Ishikawa (cell line): ENCODE data around the gene RPS6KA2.

Source experiments
- CEBPB ChIP-seq: IDR thresholded peaks from 2 replicates; pipeline ENCODE4 v1.6.1; 2012
- CREB1 ChIP-seq: IDR thresholded peaks from 2 replicates; pipeline ENCODE4 v1.6.1; 2012; ENCODE audit warnings: low read depth
- EGR1 ChIP-seq: IDR thresholded peaks from 2 replicates; pipeline ENCODE4 v1.6.1; 2012
- EP300 ChIP-seq: IDR thresholded peaks from 2 replicates; pipeline ENCODE4 v1.6.1; 2012; ENCODE audit warnings: borderline replicate concordance
- FOXM1 ChIP-seq: IDR thresholded peaks from 2 replicates; pipeline ENCODE4 v1.6.1; 2012; ENCODE audit warnings: low read depth, borderline replicate concordance
- NFIC ChIP-seq: IDR thresholded peaks from 2 replicates; pipeline ENCODE4 v1.6.1; 2012
- RAD21 ChIP-seq: IDR thresholded peaks from 2 replicates; pipeline ENCODE4 v1.6.1; 2012; ENCODE audit warnings: low read depth
- TAF1 ChIP-seq: IDR thresholded peaks from 2 replicates; pipeline ENCODE4 v1.6.1; 2012; ENCODE audit warnings: low read depth, mild to moderate bottlenecking
- TCF12 ChIP-seq: IDR thresholded peaks from 2 replicates; pipeline ENCODE4 v1.6.1; 2012; ENCODE audit warnings: low read depth
- TEAD4 ChIP-seq: IDR thresholded peaks from 2 replicates; pipeline ENCODE4 v1.6.1; 2012
- YY1 ChIP-seq: IDR thresholded peaks from 2 replicates; pipeline ENCODE4 v1.6.1; 2012; ENCODE audit warnings: low read depth
- ZBTB7A ChIP-seq: IDR thresholded peaks from 2 replicates; pipeline ENCODE4 v1.6.1; 2012; ENCODE audit warnings: low read depth
- TF ChIP-seq, protein P1 (sequence below): IDR thresholded peaks from 2 replicates; pipeline ENCODE4 v1.6.1; 2012
- TF ChIP-seq, protein P2 (sequence below): IDR thresholded peaks from 2 replicates; pipeline ENCODE4 v1.6.1; 2012; ENCODE audit warnings: low read depth, mild to moderate bottlenecking
- TF ChIP-seq, protein P3 (sequence below): IDR thresholded peaks from 2 replicates; pipeline ENCODE4 v1.6.1; 2012

RPS6KA2 gene

DNA sequence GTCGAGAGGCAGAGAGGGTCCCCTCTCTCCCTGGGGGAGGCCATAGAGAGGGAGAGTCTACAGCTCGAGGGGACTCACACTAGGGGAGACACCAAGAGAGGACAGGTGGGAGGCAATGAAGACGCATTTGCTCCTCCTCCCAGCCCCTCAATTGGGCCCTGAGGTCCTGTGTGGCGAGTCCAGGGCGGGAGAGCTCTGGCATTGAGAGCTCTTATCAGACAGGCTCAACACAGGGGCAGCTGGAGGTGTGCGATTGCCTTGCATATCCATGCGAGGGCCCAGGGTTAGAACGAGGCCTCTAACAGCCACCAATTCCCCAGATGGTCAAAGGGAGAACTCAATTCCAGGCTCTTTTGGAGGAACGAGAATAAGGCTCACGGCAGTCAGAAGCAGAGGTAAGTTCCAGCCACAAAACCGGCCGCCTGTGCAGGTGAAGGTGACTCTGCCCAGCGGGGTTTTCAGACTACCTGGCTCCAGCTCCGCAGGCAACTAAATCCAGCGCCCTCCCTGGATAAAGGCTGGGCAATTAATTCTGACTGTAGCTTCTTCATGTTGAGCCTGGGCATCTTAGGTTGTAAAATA is 150.3 kb downstream of the RPS6KA2 start:
- TF ChIP-seq YY1 = no peak

DNA sequence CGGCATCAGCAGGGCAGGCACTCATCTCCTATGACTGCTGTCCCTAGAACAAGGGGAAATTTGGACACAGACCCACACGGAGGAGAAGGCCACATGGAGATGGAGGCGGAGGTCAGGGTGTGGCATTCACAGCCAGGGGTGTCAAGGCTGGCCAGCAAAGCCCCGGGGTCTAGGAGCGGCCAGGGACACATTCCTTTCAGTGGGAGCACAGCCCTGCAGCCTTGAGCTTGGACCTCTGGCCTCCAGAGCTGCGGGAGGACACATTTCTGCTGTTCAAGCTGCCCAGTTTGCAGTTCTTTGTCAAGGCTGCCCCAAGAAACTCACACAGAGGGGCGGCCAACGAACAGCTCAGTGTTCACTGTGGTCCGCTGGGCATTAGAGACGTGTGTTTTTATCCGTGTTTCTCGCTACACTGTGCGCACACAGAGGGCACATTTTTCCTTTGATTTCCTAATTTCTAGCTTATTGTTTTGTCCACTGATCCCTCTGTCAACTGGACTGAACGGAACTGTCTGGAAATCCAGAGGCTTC is 150.9 kb downstream of the RPS6KA2 start:
- no peak for TF ChIP-seq RAD21
- TF ChIP-seq, protein P1, sequence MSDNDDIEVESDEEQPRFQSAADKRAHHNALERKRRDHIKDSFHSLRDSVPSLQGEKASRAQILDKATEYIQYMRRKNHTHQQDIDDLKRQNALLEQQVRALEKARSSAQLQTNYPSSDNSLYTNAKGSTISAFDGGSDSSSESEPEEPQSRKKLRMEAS = no peak
- TF ChIP-seq, protein P2, sequence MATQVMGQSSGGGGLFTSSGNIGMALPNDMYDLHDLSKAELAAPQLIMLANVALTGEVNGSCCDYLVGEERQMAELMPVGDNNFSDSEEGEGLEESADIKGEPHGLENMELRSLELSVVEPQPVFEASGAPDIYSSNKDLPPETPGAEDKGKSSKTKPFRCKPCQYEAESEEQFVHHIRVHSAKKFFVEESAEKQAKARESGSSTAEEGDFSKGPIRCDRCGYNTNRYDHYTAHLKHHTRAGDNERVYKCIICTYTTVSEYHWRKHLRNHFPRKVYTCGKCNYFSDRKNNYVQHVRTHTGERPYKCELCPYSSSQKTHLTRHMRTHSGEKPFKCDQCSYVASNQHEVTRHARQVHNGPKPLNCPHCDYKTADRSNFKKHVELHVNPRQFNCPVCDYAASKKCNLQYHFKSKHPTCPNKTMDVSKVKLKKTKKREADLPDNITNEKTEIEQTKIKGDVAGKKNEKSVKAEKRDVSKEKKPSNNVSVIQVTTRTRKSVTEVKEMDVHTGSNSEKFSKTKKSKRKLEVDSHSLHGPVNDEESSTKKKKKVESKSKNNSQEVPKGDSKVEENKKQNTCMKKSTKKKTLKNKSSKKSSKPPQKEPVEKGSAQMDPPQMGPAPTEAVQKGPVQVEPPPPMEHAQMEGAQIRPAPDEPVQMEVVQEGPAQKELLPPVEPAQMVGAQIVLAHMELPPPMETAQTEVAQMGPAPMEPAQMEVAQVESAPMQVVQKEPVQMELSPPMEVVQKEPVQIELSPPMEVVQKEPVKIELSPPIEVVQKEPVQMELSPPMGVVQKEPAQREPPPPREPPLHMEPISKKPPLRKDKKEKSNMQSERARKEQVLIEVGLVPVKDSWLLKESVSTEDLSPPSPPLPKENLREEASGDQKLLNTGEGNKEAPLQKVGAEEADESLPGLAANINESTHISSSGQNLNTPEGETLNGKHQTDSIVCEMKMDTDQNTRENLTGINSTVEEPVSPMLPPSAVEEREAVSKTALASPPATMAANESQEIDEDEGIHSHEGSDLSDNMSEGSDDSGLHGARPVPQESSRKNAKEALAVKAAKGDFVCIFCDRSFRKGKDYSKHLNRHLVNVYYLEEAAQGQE = no peak
- TF ChIP-seq TCF12 = no peak
- TF ChIP-seq CEBPB = no peak
- TF ChIP-seq YY1 = no peak
- no peak for TF ChIP-seq FOXM1
- TF ChIP-seq EGR1 = no peak
- no peak for TF ChIP-seq EP300
- no peak for TF ChIP-seq TEAD4
- TF ChIP-seq TAF1 = no peak
- TF ChIP-seq, protein P3, sequence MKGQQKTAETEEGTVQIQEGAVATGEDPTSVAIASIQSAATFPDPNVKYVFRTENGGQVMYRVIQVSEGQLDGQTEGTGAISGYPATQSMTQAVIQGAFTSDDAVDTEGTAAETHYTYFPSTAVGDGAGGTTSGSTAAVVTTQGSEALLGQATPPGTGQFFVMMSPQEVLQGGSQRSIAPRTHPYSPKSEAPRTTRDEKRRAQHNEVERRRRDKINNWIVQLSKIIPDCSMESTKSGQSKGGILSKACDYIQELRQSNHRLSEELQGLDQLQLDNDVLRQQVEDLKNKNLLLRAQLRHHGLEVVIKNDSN = no peak
- no peak for TF ChIP-seq NFIC
- TF ChIP-seq CREB1 = no peak

DNA sequence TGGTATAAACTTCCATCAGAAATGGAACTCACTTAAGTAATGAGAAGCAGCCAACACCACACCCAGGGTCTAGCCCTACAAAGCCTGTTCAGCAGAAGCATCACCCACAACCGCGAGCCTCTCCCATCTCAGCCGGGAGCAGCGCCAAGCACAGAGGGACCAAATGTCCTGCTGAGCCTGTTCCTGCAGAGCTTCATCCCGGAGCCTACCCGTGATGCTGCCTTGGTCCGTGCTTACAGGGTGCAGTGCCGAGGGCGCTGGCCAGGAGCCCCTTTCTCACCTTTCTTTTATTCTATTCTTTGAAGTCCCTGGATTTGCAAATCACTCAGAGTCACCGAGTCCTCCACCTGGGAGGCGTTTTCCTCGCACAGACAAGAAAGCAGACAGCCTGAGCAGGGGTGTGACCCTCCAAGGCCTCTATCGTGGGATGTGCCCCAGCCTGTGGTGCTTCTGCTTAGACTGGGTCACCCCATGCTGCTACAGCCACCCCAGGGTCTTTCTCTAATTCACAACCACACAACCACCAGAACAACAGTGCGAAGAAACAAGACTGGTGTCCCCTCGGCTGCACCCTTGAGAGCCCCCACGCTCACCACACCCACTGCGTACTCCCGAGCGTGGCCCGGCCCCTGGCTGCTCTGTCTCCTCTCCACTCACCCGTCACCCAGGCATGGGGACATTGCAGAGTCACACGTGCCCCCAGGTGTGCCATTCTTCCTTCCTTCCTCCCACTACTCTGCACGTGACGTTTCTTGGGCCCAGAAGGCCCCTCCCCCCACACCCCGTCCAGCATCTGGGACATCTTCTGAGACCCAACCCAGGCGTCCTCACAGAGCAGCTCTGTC is 152.1 kb downstream of the RPS6KA2 start:
- TF ChIP-seq YY1 (no peak), CREB1 (no peak), TAF1 (no peak), RAD21 (no peak), TEAD4 (no peak), CEBPB (no peak), EP300 (no peak), ZBTB7A (no peak)
- TF ChIP-seq, protein P1 = no peak
- TF ChIP-seq, protein P3 = no peak

DNA sequence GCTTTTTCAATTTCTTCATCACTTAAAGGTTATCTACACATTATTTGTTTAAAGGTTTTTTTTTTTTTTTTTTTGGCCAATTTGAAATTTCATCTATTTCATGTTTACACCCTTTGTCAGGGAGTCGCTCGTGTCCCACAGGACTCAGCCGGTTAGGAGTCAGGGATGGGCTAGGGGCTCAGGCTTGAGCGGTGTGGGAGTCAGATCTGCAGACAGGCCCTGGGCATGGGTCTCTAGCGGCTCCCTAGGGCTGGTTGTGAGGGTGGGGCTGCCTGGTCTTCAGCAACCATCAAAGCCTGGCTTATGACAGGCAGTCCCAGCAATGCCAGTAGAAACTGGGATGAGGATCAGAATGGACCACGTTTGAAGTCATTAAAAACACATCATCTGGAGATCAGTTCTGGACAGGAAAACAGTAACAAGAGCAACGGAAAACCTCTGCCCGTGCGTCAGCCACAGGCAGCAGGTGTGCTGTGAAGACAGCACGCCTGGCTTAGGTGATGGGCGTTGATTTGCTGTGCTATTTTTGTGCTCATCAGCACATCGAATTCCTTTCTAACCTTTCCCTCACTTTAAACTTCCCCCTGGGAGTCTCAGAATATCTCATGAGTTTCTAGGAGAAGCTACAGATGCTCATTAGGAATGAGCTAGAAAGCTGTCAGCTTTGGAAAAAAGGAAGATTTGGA is 153.0 kb downstream of the RPS6KA2 start:
- TF ChIP-seq EP300 (no peak), NFIC (no peak), TAF1 (no peak), ZBTB7A (no peak), YY1 (no peak), FOXM1 (no peak), TEAD4 (no peak), CREB1 (no peak), RAD21 (no peak), CEBPB (no peak), EGR1 (no peak), TCF12 (no peak)
- TF ChIP-seq, protein P1 = no peak
- TF ChIP-seq, protein P2 = no peak
- TF ChIP-seq, protein P3 = no peak
